HK-2 (cell line): ENCODE data around the gene TNS3.

Source experiments
- DNase-seq: peaks from one replicate; pipeline ENCODE4 v3.0.0-alpha.2; 2018; ENCODE audit not compliant: unreplicated experiment

Gene TNS3

DNA sequence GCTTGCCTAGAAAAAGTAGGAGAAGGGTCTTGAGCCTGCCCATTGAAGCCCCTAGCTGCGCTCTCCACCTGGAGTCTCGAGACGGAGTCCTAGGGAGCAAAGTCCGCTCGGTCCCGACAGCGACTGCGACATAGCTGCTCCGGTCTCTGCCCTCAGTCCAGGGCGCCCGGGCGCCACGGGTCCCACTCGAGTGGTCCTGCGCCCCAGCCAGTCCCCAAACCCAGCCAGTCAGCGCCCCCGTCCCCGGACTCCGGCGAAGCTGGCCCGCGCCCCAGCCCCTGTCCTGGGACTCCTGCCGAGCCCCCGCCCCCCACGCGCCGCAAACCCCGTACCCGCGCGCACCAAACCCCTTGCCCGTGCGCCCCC lies 490 bp downstream of the TNS3 start:
- peak; percentile 36 for DNase-seq

DNA sequence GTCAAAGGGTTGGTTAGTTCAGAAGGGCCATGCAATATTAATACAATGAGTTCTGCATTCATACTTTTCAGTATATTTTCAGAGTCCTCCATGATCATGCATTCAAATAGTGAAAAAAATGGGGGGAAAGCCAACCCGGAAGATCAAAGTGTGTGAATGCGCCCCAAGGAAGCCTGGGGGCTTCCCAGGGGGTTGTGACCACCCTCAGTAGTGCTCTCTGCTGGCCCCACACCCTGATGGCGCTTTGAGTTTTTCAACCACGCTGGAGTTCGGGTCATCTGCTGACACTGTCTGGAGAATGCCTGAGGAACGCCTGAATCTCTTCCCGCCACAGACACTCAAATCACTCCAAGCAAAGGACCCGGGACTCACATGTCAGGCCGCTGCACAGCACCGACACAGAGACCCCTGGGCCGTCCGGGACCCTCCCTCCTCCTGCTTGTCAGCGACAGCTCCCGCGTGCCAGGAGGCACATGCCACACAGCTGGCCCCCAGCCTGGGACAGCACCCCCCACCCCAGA lies 1.0 kb downstream of the TNS3 start:
- peak; percentile 33 for DNase-seq

DNA sequence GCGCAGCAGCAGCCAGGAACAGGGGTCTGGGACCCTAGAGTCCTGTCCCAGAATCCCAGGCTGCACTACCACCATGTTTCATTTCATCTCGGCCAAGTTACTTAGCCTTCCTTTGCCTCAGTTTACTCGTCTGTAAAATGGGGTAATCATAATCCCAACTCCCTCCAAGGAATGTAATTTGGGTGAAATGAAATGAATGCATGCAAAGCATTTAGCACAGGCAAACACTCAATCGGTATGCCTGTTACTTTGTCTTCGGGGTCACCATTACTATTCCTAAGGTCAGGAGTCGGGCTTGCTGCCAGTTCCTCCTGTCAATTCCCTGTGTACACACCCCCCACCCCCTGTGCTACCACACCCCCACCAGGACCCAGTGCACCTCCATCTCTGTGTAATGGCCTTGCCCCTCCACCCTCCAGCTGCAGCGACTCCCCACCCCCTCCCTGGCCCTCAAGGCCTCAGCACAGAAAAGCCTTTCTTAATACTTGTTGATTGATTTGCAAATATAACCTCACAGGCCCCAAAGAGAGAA lies 1.7 kb downstream of the TNS3 start:
- DNase-seq = no peak

DNA sequence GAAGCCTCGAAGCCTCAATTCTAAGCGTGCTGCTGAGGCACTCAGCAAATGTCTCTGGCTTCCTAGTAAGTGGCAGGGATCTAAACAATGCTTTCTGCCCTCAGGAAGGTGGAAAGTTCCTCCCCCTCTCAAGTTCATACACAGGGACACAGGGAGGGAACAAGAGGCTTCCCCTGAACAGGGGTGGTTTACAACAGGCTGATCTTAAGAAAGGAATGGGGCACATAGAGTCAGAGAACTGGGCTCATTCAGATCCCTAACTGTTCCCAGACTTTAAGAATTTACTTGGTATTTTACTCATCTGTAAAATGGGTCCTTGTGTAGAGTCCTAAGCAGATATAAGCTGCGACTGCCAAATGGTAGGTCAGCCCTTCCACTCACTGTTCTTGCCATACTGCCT lies 2.5 kb downstream of the TNS3 start:
- no peak for DNase-seq

DNA sequence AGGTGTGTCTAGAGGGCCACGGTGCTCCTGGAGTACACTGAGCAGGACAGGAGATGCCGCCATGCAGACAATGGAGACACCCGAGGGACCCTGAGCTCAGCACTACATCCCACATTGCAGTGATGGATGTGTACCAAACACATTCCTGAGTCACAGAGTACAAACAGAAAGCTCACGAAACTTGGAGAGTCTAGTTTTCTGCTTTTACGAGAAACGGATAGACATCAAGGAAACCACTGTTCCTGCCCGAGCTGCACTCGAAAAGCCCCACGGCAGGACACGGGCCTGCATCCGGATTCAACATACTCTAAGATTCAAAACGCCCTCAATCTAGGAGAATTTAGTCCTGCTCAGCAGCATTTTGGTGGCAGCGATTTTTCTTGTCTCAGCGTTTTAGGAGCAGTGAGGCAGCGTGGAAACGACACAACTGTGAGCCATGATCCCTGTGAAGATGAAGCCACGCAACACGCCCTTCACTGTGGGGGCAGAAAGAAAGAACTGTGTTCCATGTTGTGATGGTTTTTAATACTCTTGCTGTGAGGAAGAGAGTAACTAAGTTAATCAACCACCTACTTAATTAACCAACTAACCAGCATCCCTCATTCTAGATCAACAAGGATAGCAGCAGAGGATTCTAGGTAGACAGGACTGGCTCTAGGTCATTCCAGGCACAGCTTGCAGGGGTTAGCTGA lies 3.2 kb downstream of the TNS3 start:
- DNase-seq = no peak

DNA sequence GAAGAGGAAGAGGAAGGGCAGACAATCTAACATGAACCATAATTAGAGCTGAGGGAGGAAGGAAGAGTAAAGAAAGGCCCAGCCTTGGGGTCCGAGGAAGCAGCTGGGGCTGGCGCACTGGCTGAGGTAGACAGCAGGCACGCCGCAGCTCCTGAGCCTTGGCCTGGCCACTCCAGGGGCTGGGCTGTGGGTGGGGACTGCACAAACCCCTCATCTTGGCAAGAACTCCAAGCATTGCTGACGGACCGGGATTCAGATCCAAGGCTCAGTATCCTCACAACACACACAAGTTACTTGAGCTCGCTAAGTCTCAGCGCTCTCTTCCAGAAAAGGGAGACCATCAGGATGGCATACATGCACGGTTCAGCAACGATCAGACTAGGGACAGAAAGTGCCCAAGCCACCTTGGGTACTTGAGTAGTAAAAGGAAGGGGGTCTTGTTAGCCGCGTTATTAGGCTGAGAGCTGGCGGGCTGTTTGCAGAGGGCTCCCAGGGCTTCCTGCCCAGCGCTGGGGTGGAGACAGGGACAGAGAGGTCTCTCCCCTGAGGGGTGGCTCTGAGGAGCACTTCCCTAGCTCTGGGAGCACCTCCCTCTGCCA lies 4.5 kb downstream of the TNS3 start:
- no peak for DNase-seq

DNA sequence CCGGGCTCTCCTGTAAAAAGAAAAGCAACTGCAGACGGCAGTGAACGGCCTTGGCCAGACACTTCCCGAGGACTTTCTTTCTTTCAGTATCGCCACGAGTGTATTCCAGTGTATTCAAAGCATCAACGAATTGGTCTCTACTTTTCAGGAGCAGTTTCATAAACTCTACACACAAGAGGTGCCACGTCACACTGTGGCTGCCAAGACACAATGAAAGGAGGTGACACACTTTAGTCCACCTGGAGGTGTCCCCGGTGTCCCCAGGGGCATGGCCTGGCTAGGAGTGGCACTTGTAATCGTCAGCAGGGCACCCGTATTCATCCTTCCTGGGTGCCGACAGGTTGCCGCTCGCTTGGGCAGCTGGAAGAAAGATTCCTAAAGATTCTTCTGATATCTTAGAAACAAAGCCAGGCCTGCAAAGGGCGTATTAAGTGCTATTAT lies 5.0 kb downstream of the TNS3 start:
- DNase-seq = no peak

DNA sequence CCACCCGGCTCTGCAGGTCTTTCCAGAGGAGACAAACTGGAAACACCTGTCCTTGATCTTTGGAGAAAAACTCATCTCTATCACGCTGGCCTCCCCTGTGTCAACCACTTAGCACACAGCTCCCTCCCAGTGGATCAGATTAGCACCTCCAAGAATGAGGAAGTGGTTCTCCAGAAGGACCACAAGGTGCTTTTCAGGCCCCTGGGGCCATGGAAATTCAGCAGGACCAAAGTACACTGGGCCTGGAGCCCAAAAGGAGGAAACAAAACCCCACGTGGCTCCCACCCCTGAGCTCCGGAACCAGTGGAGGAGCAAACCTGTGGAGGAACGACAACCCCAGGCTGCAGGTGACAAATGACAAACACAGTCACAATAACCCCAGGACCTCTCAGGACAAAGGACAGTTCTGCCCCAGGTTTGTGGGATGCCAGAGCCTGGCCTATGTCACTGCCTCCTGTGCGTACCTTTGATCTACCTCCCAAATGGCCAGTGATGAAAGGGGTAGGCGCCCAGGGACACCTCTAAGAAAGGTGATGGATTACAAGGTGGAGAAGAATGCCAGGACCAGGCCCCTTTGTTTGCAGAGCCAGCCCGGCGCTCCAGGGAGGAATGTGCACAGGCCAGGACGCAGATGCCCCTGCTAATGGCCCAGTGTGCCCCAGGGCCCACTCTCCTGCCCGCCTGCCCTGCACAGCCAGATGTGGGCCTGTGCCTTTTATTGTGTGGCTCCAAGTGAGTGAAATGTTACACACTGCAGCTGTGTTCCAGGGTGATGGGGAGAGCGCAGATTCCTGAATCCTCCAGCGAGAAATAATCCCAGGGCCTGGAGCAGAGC lies 5.7 kb downstream of the TNS3 start:
- peak; percentile 55 for DNase-seq

DNA sequence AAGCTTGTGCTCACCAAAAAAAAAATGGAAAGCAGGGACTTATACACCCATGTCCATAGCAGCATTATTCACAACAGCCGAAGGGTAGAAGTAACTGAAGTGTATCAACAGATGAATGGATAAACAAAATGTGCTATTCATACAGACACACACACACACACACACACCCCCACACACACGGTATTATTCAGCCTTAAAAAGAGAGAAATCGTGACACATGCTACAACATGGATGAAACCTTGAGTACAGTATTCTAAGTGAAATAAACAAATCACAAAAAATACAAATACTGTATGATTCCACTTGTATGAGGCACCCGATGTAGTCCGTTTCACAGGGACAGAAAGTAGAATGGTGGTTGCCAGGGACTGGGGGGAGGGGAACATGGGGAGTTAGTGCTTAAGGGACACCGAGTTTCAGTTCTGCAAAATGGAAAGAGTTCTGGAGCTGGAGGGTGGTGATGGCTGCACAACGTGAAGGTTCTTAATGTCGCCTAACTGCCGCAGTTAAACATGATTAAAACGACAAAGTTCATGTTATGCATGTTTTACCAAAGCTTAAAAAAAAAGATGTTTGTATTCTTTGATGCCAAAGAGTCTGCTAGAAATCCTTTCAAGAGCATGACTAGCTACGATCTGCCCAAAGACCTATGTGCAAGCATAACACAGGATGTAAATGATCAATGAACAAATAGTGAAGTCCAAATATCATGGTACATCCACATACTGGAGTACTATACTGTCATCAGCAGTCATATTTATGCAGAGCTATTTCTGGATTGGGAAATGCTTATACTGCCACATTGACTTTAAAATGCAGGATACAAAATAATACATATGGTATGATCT lies 7.2 kb downstream of the TNS3 start:
- DNase-seq = no peak

DNA sequence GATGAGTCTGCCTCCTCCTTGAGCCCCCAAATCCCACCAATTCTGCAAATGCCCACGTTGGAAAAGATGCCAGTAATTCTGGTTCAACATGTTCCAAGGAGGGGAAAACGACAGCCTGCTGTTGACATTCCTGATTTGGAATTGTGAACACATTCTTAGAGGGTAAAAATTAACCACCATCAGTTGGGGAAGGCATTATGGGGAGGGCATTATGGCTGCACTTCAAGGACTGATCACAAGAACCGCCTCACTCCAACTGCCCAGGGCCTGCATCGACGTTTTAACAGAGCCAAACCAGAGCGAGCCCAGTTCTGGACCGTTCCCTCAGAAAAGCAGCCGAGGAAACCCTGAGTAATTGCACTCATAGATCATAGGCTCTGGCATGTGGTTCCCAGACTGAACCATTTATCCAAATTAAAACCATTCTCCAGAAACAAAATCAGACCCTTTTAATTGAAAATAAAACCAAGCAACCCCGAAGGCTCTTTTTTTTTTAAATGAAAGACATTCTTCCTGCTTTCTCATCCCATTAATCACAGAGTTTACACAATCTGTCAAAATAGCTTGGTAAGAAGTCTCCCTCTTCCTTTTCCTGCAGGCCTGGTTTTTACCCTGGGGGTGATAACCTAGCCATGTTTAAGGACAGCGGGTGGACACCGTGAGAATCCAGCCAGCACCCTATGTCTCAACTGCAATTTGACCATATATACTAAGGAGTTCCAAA lies 8.0 kb downstream of the TNS3 start:
- DNase-seq = peak; percentile 60

DNA sequence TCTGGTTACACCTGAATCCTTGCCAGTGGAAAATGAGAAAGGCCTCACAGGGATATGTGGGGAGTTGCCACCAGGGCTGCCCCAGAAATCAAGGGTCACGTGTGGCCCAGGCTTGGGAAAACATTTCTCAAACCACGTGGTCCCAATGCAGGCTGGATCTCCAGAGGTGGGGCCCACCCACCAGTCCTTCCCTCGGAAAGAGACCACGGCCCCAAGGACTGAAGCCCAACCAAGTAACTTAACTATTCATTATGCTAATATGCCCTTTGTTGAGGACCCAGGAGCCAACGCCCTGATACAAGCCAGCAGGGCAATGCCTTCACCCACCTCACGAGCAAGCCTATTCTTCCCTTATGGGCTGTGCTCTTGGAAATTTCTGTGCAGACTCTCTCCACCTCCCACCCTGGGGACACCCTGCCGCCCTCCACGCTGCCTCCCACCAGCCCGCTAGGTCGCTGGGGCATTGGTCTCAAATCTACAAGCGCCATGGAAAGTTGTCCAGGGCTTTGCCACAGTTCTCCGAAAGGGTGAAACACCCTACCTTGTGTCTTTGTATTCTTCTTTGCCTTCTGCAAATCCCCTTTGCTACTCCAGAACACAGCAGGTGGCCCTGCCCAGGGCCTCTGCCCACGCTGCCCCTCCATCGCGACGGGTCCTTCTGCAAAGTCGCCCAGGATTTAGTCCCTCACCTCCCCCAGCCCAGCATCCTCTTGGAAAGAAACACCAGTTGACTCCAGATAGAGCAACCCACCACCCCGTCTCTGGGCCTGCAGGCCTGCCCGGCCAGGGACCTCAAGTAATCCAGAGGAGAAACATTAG lies 8.8 kb downstream of the TNS3 start:
- no peak for DNase-seq

DNA sequence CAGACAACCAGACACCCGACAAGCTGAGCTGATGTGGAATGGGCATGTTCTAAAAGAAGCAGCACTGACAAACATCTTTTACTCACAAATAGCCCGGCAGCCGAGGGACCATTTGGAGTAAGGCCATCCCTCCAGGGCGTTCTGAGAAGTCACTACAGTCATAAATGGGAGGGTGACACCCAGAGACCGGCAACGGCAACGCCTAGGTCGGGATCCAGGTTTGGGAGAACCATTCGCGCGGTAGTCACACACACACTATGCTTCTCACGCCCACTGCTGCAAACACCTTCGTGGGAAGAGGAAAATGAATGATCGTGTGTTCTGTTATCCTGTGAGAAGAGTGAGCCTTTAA lies 9.8 kb downstream of the TNS3 start:
- no peak for DNase-seq

DNA sequence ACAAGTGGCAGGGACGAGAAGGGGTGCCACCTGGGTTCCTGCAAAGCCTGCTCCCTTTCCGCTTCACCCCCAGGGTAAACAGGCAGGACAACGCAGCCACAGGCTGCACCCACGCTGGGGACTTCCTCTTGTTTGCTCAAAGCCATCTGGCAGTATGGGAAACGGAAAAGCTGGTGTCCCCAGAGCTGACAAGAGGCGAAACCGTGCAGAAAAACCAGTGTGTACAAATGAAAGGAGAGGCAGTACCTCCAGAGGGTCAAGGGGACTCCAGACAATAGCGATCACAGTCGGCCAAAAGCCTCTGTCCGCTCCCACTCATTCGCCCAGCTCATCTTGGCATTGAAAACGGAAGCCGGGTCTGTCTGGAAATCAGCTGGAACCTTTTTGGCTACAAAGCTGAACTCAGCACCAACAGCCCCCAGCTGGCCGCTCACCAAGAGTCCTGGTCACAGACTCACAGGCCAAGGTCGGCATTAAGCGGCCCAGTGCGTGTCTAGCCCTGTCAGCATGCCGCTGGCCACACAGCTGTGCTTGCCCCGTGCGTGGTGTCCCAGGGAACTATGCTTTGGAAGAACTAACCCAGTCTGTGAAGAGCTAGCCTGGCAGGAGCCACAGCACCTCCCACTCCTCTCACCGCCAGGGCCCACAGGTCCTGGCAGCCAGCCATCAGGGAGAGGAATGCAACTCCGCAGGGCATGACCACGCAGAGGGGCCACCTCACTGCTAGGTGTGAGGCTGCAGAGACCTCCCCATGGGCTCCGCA lies 10.4 kb downstream of the TNS3 start:
- peak; percentile 91 for DNase-seq

DNA sequence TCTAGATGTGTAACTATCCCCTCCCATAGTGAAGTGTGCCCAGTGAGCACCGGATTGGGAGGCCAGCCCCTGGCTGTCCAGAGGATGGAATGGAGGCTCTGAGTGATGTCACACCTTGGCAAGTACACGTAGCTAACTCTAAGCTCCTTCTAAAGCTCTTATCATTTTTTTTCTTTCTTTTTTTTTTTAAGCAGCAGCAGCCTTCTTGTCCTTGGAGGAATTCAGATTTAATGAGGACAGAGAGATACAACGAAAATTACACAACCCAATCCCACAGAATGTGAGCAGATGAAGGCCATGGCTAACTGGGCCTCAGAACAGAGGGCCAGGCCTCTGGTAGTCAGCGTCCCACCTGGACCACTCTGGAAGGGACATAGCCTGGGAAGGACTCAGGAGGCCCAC lies 11.3 kb downstream of the TNS3 start:
- no peak for DNase-seq

DNA sequence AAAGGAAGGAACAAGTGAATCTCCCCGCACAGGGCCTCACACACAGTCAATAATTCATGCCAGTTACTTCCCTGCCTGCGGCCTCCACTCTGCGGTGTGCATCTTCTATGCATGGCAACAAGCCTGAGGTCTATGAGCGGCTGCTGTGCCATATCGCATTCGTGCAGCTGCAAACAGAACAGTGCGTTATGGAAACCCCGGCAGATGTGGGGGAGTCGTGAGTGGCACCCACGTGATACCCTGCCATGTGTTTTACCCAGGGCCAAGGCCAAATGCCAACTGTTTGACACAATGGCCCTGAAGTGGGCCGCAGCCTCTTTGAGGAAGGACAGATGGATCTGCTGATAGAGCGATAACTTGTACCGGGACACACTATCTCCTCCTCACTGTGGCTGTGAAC lies 13.4 kb downstream of the TNS3 start:
- DNase-seq = no peak

DNA sequence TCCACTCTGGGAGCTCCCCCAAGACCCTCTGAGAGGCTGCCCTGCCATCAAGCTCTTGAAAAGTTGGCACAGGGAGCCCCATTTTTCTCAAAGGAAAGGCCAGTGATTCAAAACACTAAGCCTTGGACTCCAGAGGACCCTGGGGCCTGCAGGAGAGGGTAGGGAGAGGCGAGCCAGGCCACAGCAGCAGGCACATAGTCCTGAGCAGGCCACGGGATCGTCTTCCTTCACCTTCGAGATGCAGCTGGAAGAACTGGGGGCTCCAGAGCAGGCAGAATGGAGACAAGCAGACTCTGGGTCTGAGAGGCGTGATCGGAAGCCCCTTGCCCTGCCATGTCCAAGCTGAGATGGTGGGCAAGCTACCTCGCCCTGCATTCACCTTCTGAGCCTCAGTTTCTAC lies 13.9 kb downstream of the TNS3 start:
- DNase-seq = no peak

DNA sequence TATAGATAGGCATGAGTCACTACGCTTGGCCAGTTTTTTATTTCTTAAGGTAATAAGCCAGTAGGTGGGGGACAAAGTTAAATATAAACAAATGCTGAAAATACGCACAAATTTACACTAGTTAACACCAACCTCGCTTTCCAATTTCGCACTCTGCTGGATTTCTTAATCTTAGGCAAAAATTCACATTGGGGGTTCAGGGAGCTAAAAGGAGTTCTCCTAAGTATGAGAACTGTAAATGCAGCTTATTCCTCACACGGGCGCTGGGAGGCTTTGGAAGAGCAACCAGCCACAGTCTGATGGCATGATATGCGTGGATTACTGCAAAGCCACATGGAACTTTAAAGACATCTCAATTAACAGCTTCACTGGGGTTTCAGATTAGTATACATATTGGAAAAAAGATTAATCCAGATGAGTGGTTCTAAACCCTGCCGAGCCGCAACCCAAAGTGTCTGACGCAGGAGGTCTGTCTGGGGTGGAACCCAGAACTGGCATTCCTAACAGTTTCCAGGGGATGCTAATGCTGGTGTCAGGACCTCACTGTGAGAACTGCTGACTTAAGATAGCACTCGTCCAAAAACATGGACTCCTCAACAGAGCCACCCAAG lies 16.2 kb downstream of the TNS3 start:
- no peak for DNase-seq

DNA sequence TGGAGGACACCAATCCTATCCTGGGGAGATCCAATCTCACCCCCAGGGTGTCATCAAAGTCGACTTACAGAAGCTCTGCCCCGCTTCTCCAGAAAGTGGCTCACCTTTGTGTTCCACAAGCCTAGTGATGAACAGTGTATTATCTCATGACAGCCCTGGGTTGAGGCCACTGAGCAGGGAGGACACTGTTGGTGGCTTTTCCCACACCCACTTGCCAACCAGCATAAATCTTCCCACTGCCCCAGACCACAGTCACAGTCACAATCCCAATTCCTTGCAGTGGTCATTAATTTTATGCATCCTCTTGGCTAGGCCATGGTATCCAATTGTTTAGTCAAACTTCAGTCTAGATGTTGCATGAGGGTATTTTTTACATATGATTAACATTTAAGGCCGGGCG lies 18.4 kb downstream of the TNS3 start:
- no peak for DNase-seq
